DOHH2 (cell line): ENCODE results near the gene GPR161.
"Not testable (repeated sequence)": the region's sequence is repeated elsewhere in the genome, so short reads cannot be mapped to it uniquely, and the experiment has no call there.

Source experiments
- H3F3A ChIP-seq: fragments of 200-600 bp; sonication (generic), shearing (Covaris generic); 2 replicates; pipeline ENCODE4 v1.6.0; 2016; ENCODE audit warnings: antibody characterized with exemption, mild to moderate bottlenecking; ENCODE audit not compliant: control insufficient read depth, insufficient read depth
- H3K27ac ChIP-seq: fragments of 200-600 bp; sonication (generic); 2 replicates; pipeline ENCODE4 v1.5.1; 2014; ENCODE audit warnings: low read depth, mild to moderate bottlenecking, low read length, moderate library complexity
- H3K27me3 ChIP-seq: fragments of 200-600 bp; sonication (generic); 2 replicates; pipeline ENCODE4 v1.6.1; 2014; ENCODE audit warnings: mild to moderate bottlenecking, low read length, mixed read lengths; ENCODE audit not compliant: control insufficient read depth
- H3K36me3 ChIP-seq: fragments of 200-600 bp; sonication (generic); 2 replicates; pipeline ENCODE4 v1.6.1; 2014; ENCODE audit warnings: mild to moderate bottlenecking, low read length, moderate library complexity, mixed read lengths; ENCODE audit not compliant: control insufficient read depth
- H3K4me1 ChIP-seq: fragments of 200-600 bp; sonication (generic); 2 replicates; pipeline ENCODE4 v1.6.1; 2014; ENCODE audit warnings: mild to moderate bottlenecking, low read length, mixed read lengths; ENCODE audit not compliant: control insufficient read depth
- H3K4me2 ChIP-seq: fragments of 200-600 bp; sonication (generic); 2 replicates; pipeline ENCODE4 v1.6.0; 2014; ENCODE audit warnings: mild to moderate bottlenecking, low read length, moderate library complexity
- H3K4me3 ChIP-seq: fragments of 200-600 bp; sonication (generic); 2 replicates; pipeline ENCODE4 v1.5.1; 2014; ENCODE audit warnings: mild to moderate bottlenecking, low read length, mixed read lengths
- H3K79me2 ChIP-seq: fragments of 200-600 bp; sonication (generic); 2 replicates; pipeline ENCODE4 v1.6.1; 2014; ENCODE audit warnings: mild to moderate bottlenecking, low read length, mixed read lengths; ENCODE audit not compliant: control insufficient read depth
- H3K9me2 ChIP-seq: fragments of 200-600 bp; sonication (generic); replicated peaks from 2 replicates; pipeline ENCODE4 v1.6.1; 2014; ENCODE audit warnings: mild to moderate bottlenecking, low read length, mixed read lengths; ENCODE audit not compliant: control insufficient read depth
- H3K9me3 ChIP-seq: fragments of 200-600 bp; sonication (generic); 2 replicates; pipeline ENCODE4 v1.6.1; 2014; ENCODE audit warnings: antibody characterized with exemption, low read length, mixed read lengths; ENCODE audit not compliant: control insufficient read depth, insufficient read depth
- H4K20me1 ChIP-seq: fragments of 200-600 bp; sonication (generic); 2 replicates; pipeline ENCODE4 v1.6.0; 2014; ENCODE audit warnings: low read depth, mild to moderate bottlenecking, antibody characterized with exemption, low read length, moderate library complexity; ENCODE audit not compliant: control insufficient read depth, insufficient read depth
- CTCF ChIP-seq: fragments of 200-600 bp; sonication (generic); IDR thresholded peaks from one replicate; pipeline ENCODE4 v1.5.1; 2014; ENCODE audit warnings: antibody characterized with exemption, mild to moderate bottlenecking, low read depth, low read length; ENCODE audit not compliant: poor library complexity, severe bottlenecking
- EZH2phosphoT487 ChIP-seq: fragments of 200-600 bp; sonication (generic); IDR thresholded peaks from 2 replicates; pipeline ENCODE4 v1.6.1; 2017; ENCODE audit warnings: borderline replicate concordance, mild to moderate bottlenecking, antibody characterized with exemption, low read length, moderate library complexity, mixed read lengths

The GPR161 gene

GRCh38 chr1:168057921-168058320 is 78.8 kb downstream of the GPR161 start:
- H3K4me3 ChIP-seq = no peak overlapping the region
- TF ChIP-seq CTCF (no peak), EZH2phosphoT487 (no peak)
- no peaks in the 10 kb centered on the region for H3K9me2 ChIP-seq
- H3K27me3 ChIP-seq = no peaks in the 10 kb centered on the region
- H3K79me2 ChIP-seq = no peaks in the 10 kb centered on the region
- H3K4me1 ChIP-seq = no peaks in the 10 kb centered on the region
- no peaks in the 10 kb centered on the region; the same call in 1 of the 2 replicates for H3F3A ChIP-seq
- H4K20me1 ChIP-seq = no peaks in the 10 kb centered on the region
- H3K27ac ChIP-seq = no peak overlapping the region
- H3K4me2 ChIP-seq = no peak overlapping the region
- H3K9me3 ChIP-seq = no peaks in the 10 kb centered on the region
- H3K36me3 ChIP-seq = peaks cover 1% of the 10 kb centered on the region; the same call in 1 of the 2 replicates

- H3K36me3 ChIP-seq = peaks cover 4% of the 10 kb centered on the region; the same call in 1 of the 2 replicates
- H3K4me2 ChIP-seq = no peak overlapping the region
- no peaks in the 10 kb centered on the region for H4K20me1 ChIP-seq
- H3F3A ChIP-seq = no peaks in the 10 kb centered on the region; the same call in 1 of the 2 replicates
- no peak overlapping the region for H3K27ac ChIP-seq
- no peak overlapping the region for H3K4me3 ChIP-seq
- TF ChIP-seq EZH2phosphoT487 = no peak
- TF ChIP-seq CTCF = no peak
- no peaks in the 10 kb centered on the region for H3K79me2 ChIP-seq
- H3K4me1 ChIP-seq = no peaks in the 10 kb centered on the region
- H3K9me3 ChIP-seq = no peaks in the 10 kb centered on the region
- H3K27me3 ChIP-seq = no peaks in the 10 kb centered on the region
- H3K9me2 ChIP-seq = no peaks in the 10 kb centered on the region
Observed at GRCh38 chr1:168057355-168057754, 79.4 kb downstream of the GPR161 start.

- H3K79me2 ChIP-seq, H3K4me3 ChIP-seq, H3K4me2 ChIP-seq, H4K20me1 ChIP-seq, H3F3A ChIP-seq, H3K4me1 ChIP-seq, H3K9me2 ChIP-seq, H3K27me3 ChIP-seq, H3K27ac ChIP-seq, H3K9me3 ChIP-seq, H3K36me3 ChIP-seq: not testable (repeated sequence)
Observed at GRCh38 chr1:168056152-168056551, 80.6 kb downstream of the GPR161 start.

- Histone ChIP-seq H3K4me3 (no peak overlapping the region), H3K9me2 (no peaks in the 10 kb centered on the region), H3K27ac (no peak overlapping the region), H3K9me3 (no peaks in the 10 kb centered on the region), H3K27me3 (no peaks in the 10 kb centered on the region), H4K20me1 (no peaks in the 10 kb centered on the region), H3F3A (no peaks in the 10 kb centered on the region), H3K4me2 (no peak overlapping the region), H3K36me3 (peaks cover 4% of the 10 kb centered on the region; the same call in 1 of the 2 replicates), H3K4me1 (no peaks in the 10 kb centered on the region), H3K79me2 (no peaks in the 10 kb centered on the region)
- TF ChIP-seq EZH2phosphoT487 (no peak), CTCF (no peak)
Observed at GRCh38 chr1:168054117-168054516, 82.6 kb downstream of the GPR161 start.
